ENCODE results near the gene SLC25A47.
"Not testable (repeated sequence)": the region's sequence is repeated elsewhere in the genome, so short reads cannot be mapped to it uniquely, and the experiment has no call there.

The SLC25A47 gene

GRCh38 chr14:100340423-100340813 is 17.3 kb downstream of the SLC25A47 start:
- no peak overlapping the region; the same call in 1 of the 2 replicates for H3K27ac ChIP-seq (ENCODE audit: low read depth, low read length)
- H3K27me3 ChIP-seq (ENCODE audit: control insufficient read depth, insufficient read depth, low read length), result no peaks in the 10 kb centered on the region
- H3K36me3 ChIP-seq (ENCODE audit: control insufficient read depth, insufficient read depth, low read length), result peaks cover 78% of the 10 kb centered on the region
- H3K9me3 ChIP-seq (ENCODE audit: control insufficient read depth, insufficient read depth, low read depth, low read length), result no peaks in the 10 kb centered on the region
- H3K4me1 ChIP-seq (ENCODE audit: control insufficient read depth, insufficient read depth, low read length), result no peaks in the 10 kb centered on the region
- H3K4me3 ChIP-seq (ENCODE audit: low read depth, low read length), result no peak overlapping the region
- no peak overlapping the region for H3K9ac ChIP-seq (ENCODE audit: low read length)

GRCh38 chr14:100341301-100342031 is 18.3 kb downstream of the SLC25A47 start:
- Histone ChIP-seq H3K27ac (ENCODE audit: low read depth, low read length) (no peak overlapping the region), H3K36me3 (ENCODE audit: control insufficient read depth, insufficient read depth, low read length) (peaks cover 80% of the 10 kb centered on the region), H3K4me1 (ENCODE audit: control insufficient read depth, insufficient read depth, low read length) (no peaks in the 10 kb centered on the region), H3K4me3 (ENCODE audit: low read depth, low read length) (no peak overlapping the region), H3K27me3 (ENCODE audit: control insufficient read depth, insufficient read depth, low read length) (no peaks in the 10 kb centered on the region), H3K9me3 (ENCODE audit: control insufficient read depth, insufficient read depth, low read depth, low read length) (no peaks in the 10 kb centered on the region), H3K9ac (ENCODE audit: low read length) (peak overlapping the region; percentile 22)

GRCh38 chr14:100342195-100342594 is 19.1 kb downstream of the SLC25A47 start:
- H3K9me3 ChIP-seq (ENCODE audit: control insufficient read depth, insufficient read depth, low read depth, low read length), result no peaks in the 10 kb centered on the region
- no peaks in the 10 kb centered on the region for H3K4me1 ChIP-seq (ENCODE audit: control insufficient read depth, insufficient read depth, low read length)
- no peak overlapping the region for H3K27ac ChIP-seq (ENCODE audit: low read depth, low read length)
- H3K36me3 ChIP-seq (ENCODE audit: control insufficient read depth, insufficient read depth, low read length), result peaks cover 80% of the 10 kb centered on the region
- no peaks in the 10 kb centered on the region for H3K27me3 ChIP-seq (ENCODE audit: control insufficient read depth, insufficient read depth, low read length)
- H3K9ac ChIP-seq (ENCODE audit: low read length), result no peak overlapping the region
- H3K4me3 ChIP-seq (ENCODE audit: low read depth, low read length), result no peak overlapping the region

GRCh38 chr14:100342826-100343225 is 19.7 kb downstream of the SLC25A47 start:
- not testable (repeated sequence) for H3K4me3 ChIP-seq (ENCODE audit: low read depth, low read length); H3K27ac ChIP-seq (ENCODE audit: low read depth, low read length); H3K4me1 ChIP-seq (ENCODE audit: control insufficient read depth, insufficient read depth, low read length); H3K9ac ChIP-seq (ENCODE audit: low read length); H3K9me3 ChIP-seq (ENCODE audit: control insufficient read depth, insufficient read depth, low read depth, low read length); H3K27me3 ChIP-seq (ENCODE audit: control insufficient read depth, insufficient read depth, low read length)
- H3K36me3 ChIP-seq (ENCODE audit: control insufficient read depth, insufficient read depth, low read length), result peaks cover 79% of the 10 kb centered on the region

- not testable (repeated sequence) for H3K9me3 ChIP-seq (ENCODE audit: control insufficient read depth, insufficient read depth, low read depth, low read length); H3K4me1 ChIP-seq (ENCODE audit: control insufficient read depth, insufficient read depth, low read length); H3K27me3 ChIP-seq (ENCODE audit: control insufficient read depth, insufficient read depth, low read length); H3K9ac ChIP-seq (ENCODE audit: low read length); H3K27ac ChIP-seq (ENCODE audit: low read depth, low read length); H3K4me3 ChIP-seq (ENCODE audit: low read depth, low read length)
- peaks cover 83% of the 10 kb centered on the region for H3K36me3 ChIP-seq (ENCODE audit: control insufficient read depth, insufficient read depth, low read length)
Observed at GRCh38 chr14:100344657-100345056, 21.5 kb downstream of the SLC25A47 start.

GRCh38 chr14:100345711-100346110 is 22.6 kb downstream of the SLC25A47 start:
- Histone ChIP-seq H3K9ac (ENCODE audit: low read length) (no peak overlapping the region), H3K9me3 (ENCODE audit: control insufficient read depth, insufficient read depth, low read depth, low read length) (no peaks in the 10 kb centered on the region), H3K4me3 (ENCODE audit: low read depth, low read length) (no peak overlapping the region), H3K4me1 (ENCODE audit: control insufficient read depth, insufficient read depth, low read length) (no peaks in the 10 kb centered on the region), H3K36me3 (ENCODE audit: control insufficient read depth, insufficient read depth, low read length) (peaks cover 81% of the 10 kb centered on the region), H3K27me3 (ENCODE audit: control insufficient read depth, insufficient read depth, low read length) (no peaks in the 10 kb centered on the region), H3K27ac (ENCODE audit: low read depth, low read length) (no peak overlapping the region)

GRCh38 chr14:100346306-100347091 is 23.4 kb downstream of the SLC25A47 start:
- no peaks in the 10 kb centered on the region for H3K9me3 ChIP-seq (ENCODE audit: control insufficient read depth, insufficient read depth, low read depth, low read length)
- no peaks in the 10 kb centered on the region for H3K27me3 ChIP-seq (ENCODE audit: control insufficient read depth, insufficient read depth, low read length)
- H3K4me1 ChIP-seq (ENCODE audit: control insufficient read depth, insufficient read depth, low read length), result no peaks in the 10 kb centered on the region
- H3K9ac ChIP-seq (ENCODE audit: low read length), result no peak overlapping the region
- H3K4me3 ChIP-seq (ENCODE audit: low read depth, low read length), result no peak overlapping the region
- H3K36me3 ChIP-seq (ENCODE audit: control insufficient read depth, insufficient read depth, low read length), result peaks cover 81% of the 10 kb centered on the region
- no peak overlapping the region for H3K27ac ChIP-seq (ENCODE audit: low read depth, low read length)

GRCh38 chr14:100348253-100348729 is 25.2 kb downstream of the SLC25A47 start:
- H3K4me1 ChIP-seq (ENCODE audit: control insufficient read depth, insufficient read depth, low read length), result no peaks in the 10 kb centered on the region
- no peaks in the 10 kb centered on the region for H3K9me3 ChIP-seq (ENCODE audit: control insufficient read depth, insufficient read depth, low read depth, low read length)
- no peak overlapping the region for H3K27ac ChIP-seq (ENCODE audit: low read depth, low read length)
- peaks cover 78% of the 10 kb centered on the region for H3K36me3 ChIP-seq (ENCODE audit: control insufficient read depth, insufficient read depth, low read length)
- no peak overlapping the region for H3K9ac ChIP-seq (ENCODE audit: low read length)
- no peaks in the 10 kb centered on the region for H3K27me3 ChIP-seq (ENCODE audit: control insufficient read depth, insufficient read depth, low read length)
- H3K4me3 ChIP-seq (ENCODE audit: low read depth, low read length), result no peak overlapping the region

- no peak overlapping the region for H3K9ac ChIP-seq (ENCODE audit: low read length)
- no peaks in the 10 kb centered on the region for H3K27me3 ChIP-seq (ENCODE audit: control insufficient read depth, insufficient read depth, low read length)
- H3K4me3 ChIP-seq (ENCODE audit: low read depth, low read length), result no peak overlapping the region
- H3K36me3 ChIP-seq (ENCODE audit: control insufficient read depth, insufficient read depth, low read length), result peaks cover 79% of the 10 kb centered on the region
- no peaks in the 10 kb centered on the region for H3K9me3 ChIP-seq (ENCODE audit: control insufficient read depth, insufficient read depth, low read depth, low read length)
- no peaks in the 10 kb centered on the region for H3K4me1 ChIP-seq (ENCODE audit: control insufficient read depth, insufficient read depth, low read length)
- H3K27ac ChIP-seq (ENCODE audit: low read depth, low read length), result no peak overlapping the region
Observed at GRCh38 chr14:100348784-100349685, 25.9 kb downstream of the SLC25A47 start.

- no peaks in the 10 kb centered on the region for H3K4me1 ChIP-seq (ENCODE audit: control insufficient read depth, insufficient read depth, low read length)
- H3K27ac ChIP-seq (ENCODE audit: low read depth, low read length), result no peak overlapping the region
- no peaks in the 10 kb centered on the region for H3K9me3 ChIP-seq (ENCODE audit: control insufficient read depth, insufficient read depth, low read depth, low read length)
- H3K36me3 ChIP-seq (ENCODE audit: control insufficient read depth, insufficient read depth, low read length), result peaks cover 90% of the 10 kb centered on the region
- H3K4me3 ChIP-seq (ENCODE audit: low read depth, low read length), result no peak overlapping the region
- no peaks in the 10 kb centered on the region for H3K27me3 ChIP-seq (ENCODE audit: control insufficient read depth, insufficient read depth, low read length)
- no peak overlapping the region for H3K9ac ChIP-seq (ENCODE audit: low read length)
Observed at GRCh38 chr14:100350276-100350926, 27.3 kb downstream of the SLC25A47 start.
